ENCODE results near the gene GIGYF2. TPM values are rescaled to one million over a fixed set of nuclear protein-coding genes. Genes with fewer than 3 reads are reported as not detected.

Gene GIGYF2
- total and polyA plus RNA-seq, 2 of the 13 experiments (the other 11 are each of a cell fraction or from before 2014, with no cell fraction given), result 44.9 to 73.5 TPM

- TF ChIP-seq ZNF44 (CRISPR knock-in tag; IDR thresholded peaks at IDR 0.05) (no peak), MAFF (IDR thresholded peaks at IDR 0.05; ENCODE audit: low read depth, low read length) (peak; percentile 60; the same call in 1 of the 2 replicates), MAFK (conservative IDR thresholded peaks at IDR 0.05 in 1 of 2, IDR thresholded peaks at IDR 0.05 in 1 of 2; ENCODE audit: low read length in 2 of 2) (peak; percentile 44 to 71; a peak in 2 of 4 replicates)
- Histone ChIP-seq H3K9ac (ENCODE audit: insufficient read depth, low read depth, low read length) (no peak overlapping the region), H3K4me3 (replicated peaks in 1 of 3; ENCODE audit: insufficient read depth in 1 of 3, low read depth in 2 of 3, low read length in 3 of 3) (no peak overlapping the region), H3K36me3 (replicated peaks in 1 of 2; ENCODE audit: control insufficient read depth in 1 of 2, insufficient read depth in 2 of 2, low read length in 2 of 2) (no peaks in the 10 kb centered on the region; a peak in 1 of 5 replicates), H3K79me2 (ENCODE audit: insufficient read depth, low read length) (no peaks in the 10 kb centered on the region), H3K4me1 (ENCODE audit: insufficient read depth, low read length) (peaks cover 7% of the 10 kb centered on the region), H2AFZ (ENCODE audit: low read length) (no peak overlapping the region), H3K27me3 (ENCODE audit: control insufficient read depth in 1 of 2, insufficient read depth in 2 of 2, low read length in 2 of 2) (no peaks in the 10 kb centered on the region), H3K9me3 (ENCODE audit: low read length) (peaks cover 21% of the 10 kb centered on the region), H3K27ac (ENCODE audit: extremely low read length, insufficient read depth, low read length) (no peak overlapping the region), H3K4me2 (ENCODE audit: low read depth, low read length) (no peak overlapping the region), H4K20me1 (ENCODE audit: insufficient read depth, low read length) (no peaks in the 10 kb centered on the region)
- intact Hi-C loops (cut with micrococcal nuclease; ENCODE audit: unreplicated experiment) (no loop called here), in situ Hi-C loops (cut with HindIII; ENCODE audit: extremely low pct_ligation_motif_present, low pct_unique_long_range_greater_than_20kb) (no loop called here)
- WGBS (ENCODE audit: low lambda C conversion rate), result 99% methylated on average over 6 of the region's 6 CpGs
- FAIRE-seq, result no peak
- ChIA-PET CTCF (ENCODE audit: low intra/inter-chr PET ratio, low total read pairs) (no interaction called here), POLR2A (no interaction called here)
- no peak for ATAC-seq
- no TSS peak for BruUV-seq (replicated peaks)
- no peak for DNase-seq (ENCODE audit: low spot score)
These were observed 211.6 kb downstream of the GIGYF2 start for GRCh38 chr2:232908695-232909094.

Small RNA genes within 50 kb of the gene (small RNA-seq; reads per million reads assigned to genes)
- gene RF00019 (ENCODE audit: insufficient read depth in 2 of 3, insufficient read length in 3 of 3, low read depth in 2 of 3, low replicate concordance in 1 of 3) (0 reads per million in 3 experiments), gene RN7SL359P (ENCODE audit: insufficient read depth in 2 of 3, insufficient read length in 3 of 3, low read depth in 2 of 3, low replicate concordance in 1 of 3) (0 reads per million in 3 experiments), gene RNU6-107P (ENCODE audit: insufficient read depth in 2 of 3, insufficient read length in 3 of 3, low read depth in 2 of 3, low replicate concordance in 1 of 3) (0 reads per million in 3 experiments)

Other genes with a start within 250 kb of the GIGYF2 start
- gene ALPI, start 241.2 kb upstream of the GIGYF2 start, total RNA-seq (2016; rRNA removed; fragmentation: Illumina TruSeq; extraction: Trizol), result not detected in 2 replicates
- 0.03 TPM in 1 of 2 replicates, not detected in the other for gene ALPI, start 241.2 kb upstream of the GIGYF2 start, polyA plus RNA-seq (2011; rRNA removed)
- gene ECEL1, start 209.5 kb upstream of the GIGYF2 start, total RNA-seq (2016; rRNA removed; fragmentation: Illumina TruSeq; extraction: Trizol), result not detected in 2 replicates
- gene ECEL1, start 209.5 kb upstream of the GIGYF2 start, polyA plus RNA-seq (2011; rRNA removed), result not detected in 2 replicates
- not detected in 2 replicates for gene PRSS56, start 176.9 kb upstream of the GIGYF2 start, total RNA-seq (2016; rRNA removed; fragmentation: Illumina TruSeq; extraction: Trizol)
- gene PRSS56, start 176.9 kb upstream of the GIGYF2 start, polyA plus RNA-seq (2011; rRNA removed), result not detected in 2 replicates
- 0.10 TPM in 1 of 2 replicates, not detected in the other for gene CHRND, start 171.2 kb upstream of the GIGYF2 start, total RNA-seq (2016; rRNA removed; fragmentation: Illumina TruSeq; extraction: Trizol)
- 0.13 and 0.18 TPM in 2 replicates for gene CHRND, start 171.2 kb upstream of the GIGYF2 start, polyA plus RNA-seq (2011; rRNA removed)
- gene CHRNG, start 157.6 kb upstream of the GIGYF2 start, total RNA-seq (2016; rRNA removed; fragmentation: Illumina TruSeq; extraction: Trizol), result not detected in 2 replicates
- not detected in 2 replicates for gene CHRNG, start 157.6 kb upstream of the GIGYF2 start, polyA plus RNA-seq (2011; rRNA removed)
- gene TIGD1, start 146.8 kb upstream of the GIGYF2 start, total RNA-seq (2016; rRNA removed; fragmentation: Illumina TruSeq; extraction: Trizol), result 4.3 and 9.5 TPM in 2 replicates
- 3.5 and 4.1 TPM in 2 replicates for gene TIGD1, start 146.8 kb upstream of the GIGYF2 start, polyA plus RNA-seq (2011; rRNA removed)
- gene EIF4E2, start 146.6 kb upstream of the GIGYF2 start, total RNA-seq (2016; rRNA removed; fragmentation: Illumina TruSeq; extraction: Trizol), result 101 and 128 TPM in 2 replicates
- gene EIF4E2, start 146.6 kb upstream of the GIGYF2 start, polyA plus RNA-seq (2011; rRNA removed), result 25.0 and 30.3 TPM in 2 replicates
- 0.09 and 0.17 TPM in 2 replicates for gene EFHD1, start 63.7 kb upstream of the GIGYF2 start, total RNA-seq (2016; rRNA removed; fragmentation: Illumina TruSeq; extraction: Trizol)
- 0.24 TPM in 1 of 2 replicates, not detected in the other for gene EFHD1, start 63.7 kb upstream of the GIGYF2 start, polyA plus RNA-seq (2011; rRNA removed)
- not detected in 2 replicates for gene KCNJ13, start 79.2 kb downstream of the GIGYF2 start, total RNA-seq (2016; rRNA removed; fragmentation: Illumina TruSeq; extraction: Trizol)
- not detected in 2 replicates for gene KCNJ13, start 79.2 kb downstream of the GIGYF2 start, polyA plus RNA-seq (2011; rRNA removed)
- gene SNORC, start 172.9 kb downstream of the GIGYF2 start, total RNA-seq (2016; rRNA removed; fragmentation: Illumina TruSeq; extraction: Trizol), result 48.5 and 86.1 TPM in 2 replicates
- gene SNORC, start 172.9 kb downstream of the GIGYF2 start, polyA plus RNA-seq (2011; rRNA removed), result 59.1 and 62.9 TPM in 2 replicates